H9 (cell line): Measurements from ENCODE around the gene ATAD1. TPM values are rescaled to one million over a fixed set of nuclear protein-coding genes. Genes with fewer than 3 reads are reported as not detected.

ENCODE experiments used
- DNase-seq: peaks from one replicate; pipeline ENCODE4 v3.0.0-alpha.2; 2017
- H2AFZ ChIP-seq: one replicate; pipeline ENCODE4 v1.6.1; 2013; ENCODE audit warnings: mild to moderate bottlenecking, low read length, control low read depth, moderate library complexity
- H2AK5ac ChIP-seq: 2 replicates; pipeline ENCODE4 v1.6.1; 2013; ENCODE audit warnings: low read length, control low read depth, mixed read lengths; ENCODE audit not compliant: insufficient read length
- H2BK120ac ChIP-seq: one replicate; pipeline ENCODE4 v1.6.1; 2013; ENCODE audit warnings: low read depth, mild to moderate bottlenecking, low read length, control low read depth, inconsistent platforms; ENCODE audit not compliant: poor library complexity, severe bottlenecking
- H2BK12ac ChIP-seq: 2 replicates; pipeline ENCODE4 v1.6.1; 2013; ENCODE audit warnings: low read length, control low read depth, mixed read lengths, low read depth; ENCODE audit not compliant: insufficient read length
- H2BK15ac ChIP-seq: 2 replicates; pipeline ENCODE4 v1.6.1; 2013; ENCODE audit warnings: low read depth, low read length, control low read depth
- H2BK20ac ChIP-seq: one replicate; pipeline ENCODE4 v1.6.1; 2013; ENCODE audit warnings: low read depth, mild to moderate bottlenecking, low read length, control low read depth, inconsistent platforms; ENCODE audit not compliant: poor library complexity, severe bottlenecking
- H2BK5ac ChIP-seq: 2 replicates; pipeline ENCODE4 v1.6.1; 2013; ENCODE audit warnings: low read length, control low read depth, mixed read lengths; ENCODE audit not compliant: insufficient read length
- H3K14ac ChIP-seq: 2 replicates; pipeline ENCODE4 v1.6.1; 2013; ENCODE audit warnings: low read length, control low read depth; ENCODE audit not compliant: insufficient read depth
- H3K18ac ChIP-seq: 2 replicates; pipeline ENCODE4 v1.6.1; 2013; ENCODE audit warnings: low read depth, mild to moderate bottlenecking, mixed read lengths, low read length, control low read depth; ENCODE audit not compliant: insufficient read length
- H3K23ac ChIP-seq: 2 replicates; pipeline ENCODE4 v1.6.1; 2013; ENCODE audit warnings: low read length, control low read depth, mixed read lengths, low read depth; ENCODE audit not compliant: insufficient read length
- H3K23me2 ChIP-seq: 2 replicates; pipeline ENCODE4 v1.6.1; 2013; ENCODE audit warnings: low read depth, mild to moderate bottlenecking, mixed read lengths, low read length, control low read depth; ENCODE audit not compliant: insufficient read length, poor library complexity, severe bottlenecking
- H3K27ac ChIP-seq: 2 replicates; pipeline ENCODE4 v1.5.1; 2013; ENCODE audit warnings: low read length, control low read depth, mixed read lengths, low read depth; ENCODE audit not compliant: insufficient read length
- H3K27me3 ChIP-seq: 2 replicates; pipeline ENCODE4 v1.6.1; 2013; ENCODE audit warnings: low read length, control low read depth, inconsistent platforms; ENCODE audit not compliant: insufficient read depth
- H3K4ac ChIP-seq: 2 replicates; pipeline ENCODE4 v1.6.1; 2013; ENCODE audit warnings: low read depth, mild to moderate bottlenecking, control low read depth, inconsistent platforms, low read length, moderate library complexity
- H3K4me1 ChIP-seq: 2 replicates; pipeline ENCODE4 v1.6.1; 2013; ENCODE audit warnings: low read length, control low read depth, inconsistent platforms; ENCODE audit not compliant: insufficient read depth
- H3K4me2 ChIP-seq: 2 replicates; pipeline ENCODE4 v1.6.1; 2013; ENCODE audit warnings: low read length, control low read depth, mixed read lengths; ENCODE audit not compliant: insufficient read length, insufficient read depth
- H3K56ac ChIP-seq: 2 replicates; pipeline ENCODE4 v1.6.1; 2013; ENCODE audit warnings: low read depth, mild to moderate bottlenecking, mixed read lengths, low read length, control low read depth; ENCODE audit not compliant: insufficient read length
- H3K79me1 ChIP-seq: 2 replicates; pipeline ENCODE4 v1.6.1; 2013; ENCODE audit warnings: low read depth, mild to moderate bottlenecking, moderate library complexity, low read length, control low read depth, inconsistent platforms; ENCODE audit not compliant: insufficient read depth, poor library complexity, severe bottlenecking
- H3K79me2 ChIP-seq: 2 replicates; pipeline ENCODE4 v1.6.1; 2013; ENCODE audit warnings: low read length, control low read depth, inconsistent platforms; ENCODE audit not compliant: insufficient read depth
- H3K9ac ChIP-seq: 2 replicates; pipeline ENCODE4 v1.6.1; 2013; ENCODE audit warnings: low read length, control low read depth, mixed read lengths; ENCODE audit not compliant: insufficient read length; ENCODE audit errors: extremely low read depth
- H3K9me3 ChIP-seq: one replicate; pipeline ENCODE4 v1.6.1; 2013; ENCODE audit warnings: low read depth, low read length, inconsistent platforms; ENCODE audit not compliant: control insufficient read depth
- H3T11ph ChIP-seq: one replicate; pipeline ENCODE4 v1.6.1; 2013; ENCODE audit warnings: mild to moderate bottlenecking, low read length, control low read depth, inconsistent platforms
- H4K20me1 ChIP-seq: one replicate; pipeline ENCODE4 v1.6.1; 2013; ENCODE audit not compliant: control insufficient read depth, insufficient read length, insufficient read depth
- H4K5ac ChIP-seq: 2 replicates; pipeline ENCODE4 v1.6.1; 2013; ENCODE audit warnings: low read depth, mild to moderate bottlenecking, mixed read lengths, low read length, control low read depth; ENCODE audit not compliant: insufficient read length
- H4K8ac ChIP-seq: replicated peaks from 2 replicates; pipeline ENCODE4 v1.6.1; 2013; ENCODE audit warnings: low read length, control low read depth, mixed read lengths, low read depth; ENCODE audit not compliant: insufficient read length
- H4K91ac ChIP-seq: 2 replicates; pipeline ENCODE4 v1.6.1; 2013; ENCODE audit warnings: low read depth, mild to moderate bottlenecking, moderate library complexity, mixed read lengths, low read length, control low read depth; ENCODE audit not compliant: insufficient read length
- H3K27ac Mint-ChIP-seq, 3 experiments: 2 replicates in 2 of 3; 3 replicates in 1 of 3; pipeline ENCODE4 v1.8.0; 2020 to 2021; ENCODE audit warnings: mixed read lengths in 3 of 3, mild to moderate bottlenecking in 1 of 3, moderate library complexity in 1 of 3
- H3K27me3 Mint-ChIP-seq: 2 replicates; pipeline ENCODE4 v1.8.0; 2021; ENCODE audit warnings: low read depth, mild to moderate bottlenecking, moderate library complexity, mixed read lengths
- H3K36me3 Mint-ChIP-seq, 3 experiments: 2 replicates in 2 of 3; 3 replicates in 1 of 3; pipeline ENCODE4 v1.8.0; 2020 to 2021; ENCODE audit warnings: low read depth in 3 of 3, mixed read lengths in 3 of 3; ENCODE audit not compliant: insufficient read depth in 1 of 3
- H3K4me1 Mint-ChIP-seq, 2 experiments: 2 replicates each; pipeline ENCODE4 v1.8.0; 2020; ENCODE audit warnings: mixed read lengths in 2 of 2
- H3K4me3 Mint-ChIP-seq, 2 experiments: 2 replicates in 1 of 2; 3 replicates in 1 of 2; pipeline ENCODE4 v1.8.0; 2020 to 2021; ENCODE audit warnings: mild to moderate bottlenecking in 2 of 2, mixed read lengths in 2 of 2, moderate library complexity in 1 of 2
- H3K9me3 Mint-ChIP-seq, 2 experiments: 2 replicates in 1 of 2; 3 replicates in 1 of 2; pipeline ENCODE4 v1.8.0; 2020; ENCODE audit warnings: mild to moderate bottlenecking in 2 of 2, mixed read lengths in 2 of 2, moderate library complexity in 1 of 2
- CTCF ChIP-seq: fragments of 200-600 bp; sonication (generic); conservative IDR thresholded peaks from 3 replicates; pipeline ENCODE4 v1.8.0; 2021; ENCODE audit warnings: antibody characterized with exemption, mild to moderate bottlenecking
- WGBS: extraction: QIAGEN DNeasy Blood & Tissue Kit; methylation state at CpG from one replicate; pipeline ENCODE4 v1.1.7; 2013; ENCODE audit warnings: missing lambda C conversion rate, low lambda C conversion rate, mixed read lengths; ENCODE audit not compliant: insufficient read length; ENCODE audit errors: extremely low coverage; 5-methylcytosine and 5-hydroxymethylcytosine counted together
- long read RNA-seq: library from polyadenylated mRNA; unstranded; transcript quantifications from one replicate; pipeline ENCODE4 v2.0.0, GENCODE V29; 2020
- total RNA-seq: library from RNA; stranded (reverse); gene quantifications from 2 replicates; pipeline ENCODE4 v1.2.1, GENCODE V29; 2021

ATAD1 gene, protein sequence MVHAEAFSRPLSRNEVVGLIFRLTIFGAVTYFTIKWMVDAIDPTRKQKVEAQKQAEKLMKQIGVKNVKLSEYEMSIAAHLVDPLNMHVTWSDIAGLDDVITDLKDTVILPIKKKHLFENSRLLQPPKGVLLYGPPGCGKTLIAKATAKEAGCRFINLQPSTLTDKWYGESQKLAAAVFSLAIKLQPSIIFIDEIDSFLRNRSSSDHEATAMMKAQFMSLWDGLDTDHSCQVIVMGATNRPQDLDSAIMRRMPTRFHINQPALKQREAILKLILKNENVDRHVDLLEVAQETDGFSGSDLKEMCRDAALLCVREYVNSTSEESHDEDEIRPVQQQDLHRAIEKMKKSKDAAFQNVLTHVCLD
- 38.7 and 39.7 TPM in 2 replicates for total RNA-seq
- long read RNA-seq, full-length matches to known transcripts: 122 of 354 reads
- long read RNA-seq, partial matches to known transcripts: 4 of 354 reads
- long read RNA-seq, other reads (novel, unspliced or antisense): 228 of 354 reads

DNA sequence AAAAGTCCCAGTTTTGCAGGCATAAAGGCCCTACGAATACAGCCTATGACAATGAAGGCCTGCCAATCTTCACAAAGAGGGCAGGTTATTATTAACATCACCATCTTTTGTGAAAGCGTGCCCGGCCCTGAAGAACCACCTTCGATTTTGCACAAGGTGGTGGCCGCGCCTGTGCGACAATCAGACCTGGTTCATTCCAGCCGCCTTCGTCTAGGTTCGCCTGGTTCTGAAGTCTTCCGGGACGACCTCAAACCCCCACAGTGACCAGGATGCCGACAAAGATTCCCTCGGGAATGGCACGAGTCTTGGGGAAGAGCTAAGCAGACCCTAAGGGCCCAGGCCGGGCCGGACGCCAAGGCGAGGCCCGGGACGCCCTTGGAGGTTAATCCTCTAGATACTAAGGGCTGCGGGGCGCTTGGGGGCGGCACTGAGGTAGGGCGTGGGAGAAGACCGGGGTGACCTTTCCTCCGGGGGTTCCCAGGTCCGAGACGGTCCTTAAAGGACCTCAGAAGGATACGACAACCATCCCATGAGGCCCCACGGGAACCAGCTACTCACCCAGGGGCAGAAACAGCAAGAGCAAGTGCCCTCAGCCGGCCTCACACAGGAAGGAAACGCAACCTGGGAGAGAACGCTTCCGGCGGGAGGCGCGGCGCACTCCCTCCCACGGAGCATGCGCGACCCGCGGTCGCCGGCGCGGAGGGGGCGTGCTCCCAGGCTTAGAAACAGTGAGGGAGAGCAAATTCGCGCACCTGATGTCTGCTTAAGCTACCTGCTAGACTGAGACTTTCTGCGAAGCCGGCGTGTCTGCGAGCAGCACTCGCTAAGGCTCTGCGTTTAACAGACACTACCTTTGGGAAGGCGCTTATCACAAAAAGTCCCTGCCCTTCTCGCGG is at the start of gene ATAD1:
Gene ATAD1 (minus strand): TSS at position 618 of the 896 bp plus-strand sequence. CDS start 3,627 bp downstream, outside the sequence.
- Histone ChIP-seq H3K79me2 (peaks cover 21% of the 10 kb centered on the region; the same call in 1 of the 2 replicates), H2BK5ac (no peak within 1 kb of the TSS), H3K9ac (peak within 1 kb of the TSS; percentile 90), H3K56ac (no peak within 1 kb of the TSS), H3K27me3 (no peaks in the 10 kb centered on the region), H3K23me2 (peaks cover 6% of the 10 kb centered on the region), H3K4ac (no peak within 1 kb of the TSS), H3K4me2 (peak within 1 kb of the TSS; percentile 68), H2AFZ (peak within 1 kb of the TSS; percentile 32), H3K23ac (no peak within 1 kb of the TSS), H2AK5ac (no peak within 1 kb of the TSS), H3K27ac (peak within 1 kb of the TSS; percentile 15), H3K18ac (peak within 1 kb of the TSS; percentile 43), H4K8ac (no peak within 1 kb of the TSS), H2BK12ac (no peak within 1 kb of the TSS), H3K14ac (peak within 1 kb of the TSS; percentile 80), H3K9me3 (no peaks in the 10 kb centered on the region), H2BK15ac (no peak within 1 kb of the TSS; the same call in 1 of the 2 replicates), H4K20me1 (no peaks in the 10 kb centered on the region), H3T11ph (no peak within 1 kb of the TSS), H4K5ac (peak within 1 kb of the TSS; percentile 44), H4K91ac (no peak within 1 kb of the TSS), H2BK120ac (no peak within 1 kb of the TSS), H2BK20ac (no peak within 1 kb of the TSS), H3K79me1 (no peaks in the 10 kb centered on the region), H3K4me1 (no peaks in the 10 kb centered on the region)
- no peaks in the 10 kb centered on the region for H3K9me3 Mint-ChIP-seq
- TF ChIP-seq CTCF: peak; percentile 38; the same call in 2 of the 3 replicates
- peak within 1 kb of the TSS; percentile 96 to 97 for H3K4me3 Mint-ChIP-seq
- WGBS: no CpG with 5 or more reads among the region's 60 CpGs
- H3K27ac Mint-ChIP-seq: peak within 1 kb of the TSS; percentile 95 to 99 (median 98)
- H3K36me3 Mint-ChIP-seq: peaks cover 4 to 7% (median 4%) of the 10 kb centered on the region in 3 experiments; a peak in 6 of 7 replicates
- H3K4me1 Mint-ChIP-seq: peaks cover 19 to 20% of the 10 kb centered on the region in 2 experiments
- DNase-seq: peak; percentile 90
- H3K27me3 Mint-ChIP-seq: peaks cover 2% of the 10 kb centered on the region; the same call in 1 of the 2 replicates
